Panc1 (cell line): ENCODE data around the gene MYCBP2.

Source experiments
- CTCF ChIP-seq: fragments of 450-650 bp; IDR thresholded peaks from 2 replicates; pipeline ENCODE4 v1.5.1; 2017; ENCODE audit warnings: mild to moderate bottlenecking
- POLR2AphosphoS5 ChIP-seq: IDR thresholded peaks from 2 replicates; pipeline ENCODE4 v1.6.1; 2012; ENCODE audit warnings: mild to moderate bottlenecking, low read depth, low read length, moderate library complexity

- no peak for TF ChIP-seq CTCF
- no peak for TF ChIP-seq POLR2AphosphoS5
Observed at GRCh38 chr13:77328819-77329132, 1.9 kb upstream of the MYCBP2 start.
